ENCODE data around the gene RPL39L.
A peak's percentile ranks its signal among the peaks of the same experiment; 100 is the strongest.
"Not testable (repeated sequence)": the region's sequence is repeated elsewhere in the genome, so short reads cannot be mapped to it uniquely, and the experiment has no call there.

The RPL39L gene

DNA sequence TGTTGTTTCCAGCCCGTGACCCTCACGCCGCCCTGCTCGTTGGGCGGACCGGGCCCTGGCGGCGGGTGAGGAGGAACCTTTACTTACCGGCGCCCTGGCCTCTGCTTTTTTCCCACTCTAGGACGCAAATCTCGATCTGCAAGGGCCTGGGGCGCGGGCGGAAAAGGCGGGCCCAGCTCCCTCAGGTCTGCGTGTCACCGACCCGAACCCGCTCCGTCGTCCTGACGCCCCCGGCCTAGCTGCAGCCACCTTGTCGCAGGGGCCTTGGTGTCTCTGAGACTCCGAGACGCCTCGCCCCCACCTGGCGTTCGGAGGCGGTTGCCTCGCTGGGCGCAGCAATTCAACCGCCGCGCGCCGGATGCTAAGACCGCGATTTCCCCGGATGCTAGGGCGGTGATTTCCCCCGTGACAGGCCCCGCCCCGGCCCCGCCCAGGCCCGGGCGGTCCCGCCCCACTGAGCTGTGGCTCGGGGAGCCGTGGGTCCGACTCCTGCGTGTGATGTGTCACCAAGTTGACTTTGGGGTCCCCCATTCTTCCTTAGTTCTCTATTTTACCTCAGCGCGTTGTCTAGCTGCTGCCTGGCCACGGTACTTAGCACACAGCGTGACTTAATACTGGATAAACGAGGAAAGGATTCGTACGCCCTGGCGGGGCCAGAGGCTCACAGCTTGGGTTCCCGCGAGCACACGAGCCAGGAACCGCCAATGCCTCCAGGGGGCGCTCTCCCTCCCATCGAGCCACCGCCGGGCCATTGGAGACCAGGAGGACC, at the start of gene RPL39L:
TSS of gene RPL39L (minus strand) at position 371 of the 769 bp plus-strand sequence. CDS start 18,196 bp downstream, outside the sequence.
- peak; percentile 65 for DNase-seq (ENCODE audit: low read depth)

DNA sequence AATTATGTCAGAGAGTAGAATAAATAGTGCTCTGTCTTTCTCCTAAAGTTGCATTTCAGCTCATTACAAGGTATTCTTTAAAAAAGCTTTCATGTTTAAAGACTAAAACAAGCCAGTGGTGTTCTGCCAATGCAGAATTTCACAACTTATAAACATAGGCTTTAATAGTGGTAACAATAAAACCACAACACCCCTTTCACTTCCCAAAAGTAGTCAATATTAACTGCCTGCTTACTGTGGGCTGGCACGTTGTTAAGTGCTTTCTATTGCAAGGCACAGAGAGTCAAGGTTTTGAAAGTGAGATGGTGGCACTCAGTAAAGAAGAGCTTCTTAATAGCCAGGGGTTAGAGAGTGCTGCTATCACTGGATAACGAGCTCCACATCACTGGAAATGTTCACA, 49.6 kb upstream of the RPL39L start:
- no peak for DNase-seq (ENCODE audit: low read depth)

DNA sequence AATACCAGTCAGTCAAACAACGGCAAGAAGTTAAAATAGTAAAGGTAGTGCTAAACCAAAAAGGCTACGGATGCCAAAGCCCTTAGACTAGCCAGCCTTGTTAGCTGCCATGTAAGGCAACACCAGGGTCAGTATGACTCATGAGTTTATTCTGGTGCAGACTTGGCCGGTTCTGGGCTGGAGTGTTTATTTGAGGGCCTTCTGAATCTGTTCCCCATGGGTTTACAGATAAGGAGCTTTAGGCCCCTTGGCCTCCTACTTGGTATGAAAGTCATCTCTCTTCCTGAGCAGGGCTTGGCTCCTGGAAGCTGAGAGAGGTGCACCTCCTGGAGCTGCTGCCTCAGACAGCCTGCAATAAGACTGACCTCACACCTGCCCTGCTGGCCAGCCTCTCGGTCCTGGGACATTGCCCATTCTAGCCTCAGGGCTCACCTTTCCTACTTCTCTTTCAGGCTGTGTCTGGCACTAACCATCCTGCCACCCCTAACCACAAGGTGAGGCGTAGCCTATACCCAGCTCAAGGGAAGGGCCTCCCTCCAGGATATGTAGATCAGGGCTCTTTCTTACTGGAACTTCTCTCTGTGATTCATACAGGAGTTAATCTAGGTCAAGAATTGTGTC, 47.6 kb upstream of the RPL39L start:
- DNase-seq (ENCODE audit: low read depth) = peak; percentile 83

DNA sequence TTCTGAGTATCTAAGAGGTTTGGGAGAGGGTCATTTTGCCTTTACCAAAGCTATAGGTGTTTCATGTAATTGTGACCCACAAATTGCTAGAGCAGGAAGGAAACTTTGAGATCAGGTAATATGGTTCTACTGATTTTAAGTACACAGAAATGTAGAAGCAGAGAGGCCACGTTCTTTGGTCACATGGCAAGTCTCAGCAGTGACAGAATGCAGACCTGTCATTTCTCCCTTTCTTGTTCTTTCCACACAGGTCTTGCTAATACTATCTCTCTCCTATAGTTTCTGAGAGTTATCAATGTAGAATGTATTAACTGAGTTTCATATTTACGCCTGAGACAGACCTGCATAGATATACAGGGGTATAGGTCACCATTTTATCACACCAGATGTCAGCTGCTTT, 47.1 kb upstream of the RPL39L start:
- no peak for DNase-seq (ENCODE audit: low read depth)

DNA sequence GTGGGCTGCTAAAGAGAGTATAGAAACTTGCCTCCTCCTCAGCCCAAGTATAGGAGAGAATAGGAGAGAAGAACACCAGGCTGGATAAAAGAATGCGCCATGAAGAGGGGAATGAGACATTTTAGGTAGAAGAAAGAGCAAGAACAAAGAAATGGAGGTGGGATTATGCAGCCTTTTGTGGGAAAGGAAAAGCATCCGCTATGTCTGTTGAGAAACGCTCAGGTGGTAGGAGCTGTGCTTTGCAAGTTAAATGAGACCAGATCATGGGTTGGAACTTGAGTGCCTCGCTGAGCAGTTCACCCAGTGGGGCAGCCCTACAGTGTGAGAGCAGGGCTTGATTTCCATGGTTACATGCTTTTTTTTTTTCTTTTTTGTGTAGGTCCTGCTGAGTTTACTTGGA, 46.5 kb upstream of the RPL39L start:
- DNase-seq (ENCODE audit: low read depth) = no peak

DNA sequence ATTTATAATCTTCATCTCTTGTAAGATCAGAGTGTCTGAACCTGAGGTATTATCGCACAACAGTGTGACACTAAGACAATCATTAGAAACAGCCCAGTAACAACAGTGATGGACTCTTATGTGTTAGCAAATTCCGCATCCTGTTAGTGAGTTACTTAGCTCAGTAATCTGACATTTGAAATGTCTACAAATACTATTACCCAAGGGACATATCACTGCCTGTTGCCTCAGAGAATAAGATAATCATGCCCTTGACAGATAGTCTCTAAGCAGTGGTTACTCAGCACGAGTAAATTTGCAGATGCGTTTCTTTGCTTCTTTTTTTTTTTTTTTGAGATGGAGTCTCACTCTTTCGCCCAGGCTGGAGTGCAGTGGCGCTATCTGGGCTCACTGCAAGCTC, 44.6 kb upstream of the RPL39L start:
- no peak for DNase-seq (ENCODE audit: low read depth)

DNA sequence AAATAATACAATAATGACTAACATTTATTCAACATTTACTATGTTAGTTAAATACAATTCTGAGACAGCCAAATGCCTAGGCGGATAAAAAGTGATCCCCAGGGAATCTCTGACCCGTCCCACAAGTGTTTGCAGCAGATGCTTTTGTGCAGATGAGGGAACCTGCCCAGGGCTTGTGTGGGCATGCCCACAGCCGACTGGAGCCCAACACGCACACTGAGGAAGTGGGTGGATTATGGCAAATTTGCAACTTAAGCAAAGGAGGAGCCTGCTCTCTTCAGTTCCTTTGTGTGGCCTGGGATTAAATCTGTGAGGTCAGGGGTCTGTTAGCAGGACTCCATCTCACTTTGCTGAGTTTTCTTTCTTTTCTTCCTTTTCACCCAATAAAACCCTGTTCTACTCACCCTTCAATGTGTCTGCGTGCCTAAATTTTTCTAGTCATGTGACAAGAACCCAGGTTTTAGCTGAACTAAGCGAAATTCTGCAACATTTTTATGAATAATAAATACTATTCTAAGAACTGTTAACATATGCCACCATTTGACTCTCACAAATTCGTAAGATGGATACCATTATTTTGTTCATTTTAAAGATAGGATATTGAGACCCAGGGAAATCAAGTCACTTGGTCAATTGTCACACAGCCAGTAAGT, 44.0 kb upstream of the RPL39L start:
- DNase-seq (ENCODE audit: low read depth) = no peak

DNA sequence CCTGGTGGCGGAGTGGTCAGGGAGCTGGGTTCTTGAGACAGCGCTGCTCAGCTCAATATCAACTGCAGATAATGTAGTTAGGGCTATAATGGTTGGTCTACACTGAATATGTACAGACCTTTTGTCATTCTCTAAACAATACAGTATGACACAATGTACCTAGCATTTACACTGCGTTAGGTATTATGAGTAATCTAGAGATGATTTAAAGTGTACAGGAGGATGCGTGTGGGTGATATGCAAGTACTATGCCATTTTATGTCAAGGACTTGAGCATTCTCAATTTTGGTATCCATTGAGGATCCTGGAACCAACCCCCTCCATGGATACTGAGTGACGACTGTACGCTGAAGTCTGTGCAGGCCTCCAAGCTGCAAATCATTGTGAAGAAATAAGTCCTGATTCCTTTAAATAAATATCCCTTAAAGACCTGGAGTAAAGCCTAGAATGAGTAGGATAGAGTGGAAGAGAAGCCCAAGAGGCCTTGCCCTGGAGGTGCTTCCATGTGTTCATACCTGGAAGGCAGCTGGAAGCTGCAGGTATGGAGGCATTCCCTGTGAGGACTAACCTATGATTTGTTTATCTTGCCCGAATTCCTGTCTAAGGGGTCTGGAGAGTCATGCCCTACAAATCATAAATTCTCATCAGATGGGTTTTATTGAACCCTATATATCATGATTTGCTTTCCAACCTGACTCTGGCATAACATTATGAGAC, 42.3 kb upstream of the RPL39L start:
- no peak for DNase-seq (ENCODE audit: low read depth)

DNA sequence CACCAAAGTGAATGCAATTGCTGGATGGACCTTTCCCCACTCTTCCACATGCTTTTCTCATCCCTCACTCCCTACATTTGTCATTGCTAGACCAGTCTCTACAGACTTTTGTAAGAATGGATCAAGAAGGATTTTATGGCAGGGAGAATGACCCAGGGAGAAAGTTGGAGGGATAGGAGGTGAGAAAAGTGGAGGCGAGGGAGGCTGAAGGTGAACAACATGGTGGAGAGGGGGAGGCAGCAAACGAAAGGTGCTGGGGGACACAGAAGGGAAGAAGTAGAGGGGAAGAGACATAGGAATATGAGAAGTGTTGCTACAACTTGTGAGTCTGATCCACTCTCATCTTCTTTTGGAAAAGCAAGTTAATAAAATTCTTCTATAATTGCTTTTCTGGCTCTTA, 33.6 kb upstream of the RPL39L start:
- DNase-seq (ENCODE audit: low read depth) = no peak

DNA sequence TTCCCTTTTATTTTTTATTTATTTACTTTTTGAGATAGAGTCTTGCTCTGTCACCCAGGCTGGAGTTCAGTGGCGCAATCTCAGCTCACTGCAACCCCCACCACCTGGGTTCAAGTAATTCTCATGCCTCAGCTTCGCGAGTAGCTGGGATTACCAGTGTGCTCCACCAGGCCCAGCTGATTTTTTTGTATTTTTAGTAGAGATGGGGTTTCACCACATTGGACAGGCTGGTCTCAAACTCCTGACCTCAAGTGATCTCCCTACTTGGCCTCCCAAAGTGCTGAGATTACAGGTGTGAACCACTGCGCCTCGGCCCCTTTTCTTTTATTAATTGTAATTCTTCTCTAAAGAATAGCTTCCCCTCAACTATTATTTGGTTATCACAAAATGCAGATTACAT, 31.6 kb upstream of the RPL39L start:
- not testable (repeated sequence) for DNase-seq (ENCODE audit: low read depth)

DNA sequence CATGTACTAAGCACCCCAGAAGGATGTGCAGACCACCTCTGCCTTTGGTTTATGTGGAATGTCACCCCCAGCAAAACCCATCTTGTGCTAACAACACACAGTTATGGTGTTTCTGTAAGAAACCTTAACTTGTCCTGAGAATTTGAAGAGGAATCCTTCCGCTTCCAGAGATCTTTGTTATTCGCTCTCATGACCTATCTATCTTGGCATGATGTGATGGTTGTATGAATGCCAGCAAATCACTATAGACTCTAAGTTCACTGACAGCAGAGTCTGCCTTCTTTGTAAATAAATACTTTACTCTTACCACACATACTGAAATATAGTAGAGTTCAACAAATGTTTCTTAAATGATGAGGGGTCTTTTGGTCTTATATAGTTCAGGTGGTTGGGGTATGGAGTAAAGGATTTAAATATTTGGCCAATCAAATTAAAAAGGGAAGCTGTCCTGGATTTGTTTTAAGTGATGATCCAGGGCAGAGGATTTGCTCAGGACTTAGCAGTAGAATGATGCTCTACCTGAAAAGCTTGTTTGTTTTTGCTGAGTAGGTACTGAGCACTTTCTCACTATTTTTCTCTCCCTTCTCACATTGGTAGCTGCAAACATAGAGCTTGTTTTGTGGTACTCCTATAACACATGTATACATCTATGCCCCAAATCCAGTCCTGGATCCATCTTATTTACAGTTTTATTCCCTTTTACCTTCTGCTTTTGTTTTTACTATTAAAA, 30.1 kb upstream of the RPL39L start:
- DNase-seq (ENCODE audit: low read depth) = no peak

DNA sequence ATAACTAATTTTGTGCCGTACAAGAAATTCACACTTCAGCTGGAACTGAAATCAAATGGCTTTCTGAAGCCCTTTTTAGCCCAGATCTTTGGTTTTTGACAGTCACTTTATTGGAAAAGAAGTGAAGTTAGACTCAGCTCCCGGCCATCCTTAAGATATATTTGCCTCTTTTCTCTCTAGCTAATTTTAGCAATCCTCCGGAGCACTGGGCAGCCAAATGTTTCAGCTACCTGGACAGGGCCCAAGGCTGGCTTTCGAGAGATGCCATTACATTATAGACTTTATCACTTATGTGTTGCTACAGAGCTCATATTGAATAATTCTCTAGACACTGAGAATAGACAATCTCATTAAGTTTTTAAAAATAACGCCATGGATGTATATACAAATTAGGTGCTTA, 28.5 kb upstream of the RPL39L start:
- no peak for DNase-seq (ENCODE audit: low read depth)

DNA sequence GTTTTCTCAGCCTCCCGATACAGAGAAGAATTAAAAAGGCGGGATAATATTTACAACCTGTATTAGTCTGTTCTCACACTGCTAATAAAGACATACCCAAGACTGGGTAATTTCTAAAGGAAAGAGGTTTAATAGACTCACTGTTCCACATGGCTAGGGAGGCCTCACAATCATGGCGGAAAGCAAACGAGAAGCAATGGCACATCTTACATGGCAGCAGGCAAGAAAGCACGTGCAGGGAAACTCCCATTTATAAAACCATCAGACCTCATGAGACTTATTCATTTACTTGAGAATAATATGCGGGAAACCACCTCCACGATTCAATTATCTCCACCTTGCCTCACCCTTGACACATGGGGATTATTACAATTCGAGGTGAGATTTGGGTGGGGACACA, 27.5 kb upstream of the RPL39L start:
- DNase-seq (ENCODE audit: low read depth) = no peak

DNA sequence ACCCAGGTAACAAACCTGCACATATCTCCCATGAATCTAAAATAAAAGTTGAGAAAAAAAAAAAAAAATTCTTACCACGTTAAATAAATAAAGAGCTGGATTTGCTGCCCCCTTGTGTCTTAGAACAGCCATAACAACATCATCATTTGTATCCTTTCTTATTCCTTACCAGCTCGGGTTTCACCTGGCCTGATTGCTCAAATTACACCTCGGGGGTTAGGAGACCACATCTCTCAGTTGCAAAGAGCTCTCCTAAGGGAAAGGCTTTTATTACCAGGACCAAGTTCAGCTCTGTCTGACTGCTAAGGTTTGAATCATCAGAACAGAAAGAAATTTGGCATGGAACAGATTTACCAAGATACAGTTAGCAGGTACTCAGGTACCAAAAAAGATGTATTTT, 25.8 kb upstream of the RPL39L start:
- no peak for DNase-seq (ENCODE audit: low read depth)

DNA sequence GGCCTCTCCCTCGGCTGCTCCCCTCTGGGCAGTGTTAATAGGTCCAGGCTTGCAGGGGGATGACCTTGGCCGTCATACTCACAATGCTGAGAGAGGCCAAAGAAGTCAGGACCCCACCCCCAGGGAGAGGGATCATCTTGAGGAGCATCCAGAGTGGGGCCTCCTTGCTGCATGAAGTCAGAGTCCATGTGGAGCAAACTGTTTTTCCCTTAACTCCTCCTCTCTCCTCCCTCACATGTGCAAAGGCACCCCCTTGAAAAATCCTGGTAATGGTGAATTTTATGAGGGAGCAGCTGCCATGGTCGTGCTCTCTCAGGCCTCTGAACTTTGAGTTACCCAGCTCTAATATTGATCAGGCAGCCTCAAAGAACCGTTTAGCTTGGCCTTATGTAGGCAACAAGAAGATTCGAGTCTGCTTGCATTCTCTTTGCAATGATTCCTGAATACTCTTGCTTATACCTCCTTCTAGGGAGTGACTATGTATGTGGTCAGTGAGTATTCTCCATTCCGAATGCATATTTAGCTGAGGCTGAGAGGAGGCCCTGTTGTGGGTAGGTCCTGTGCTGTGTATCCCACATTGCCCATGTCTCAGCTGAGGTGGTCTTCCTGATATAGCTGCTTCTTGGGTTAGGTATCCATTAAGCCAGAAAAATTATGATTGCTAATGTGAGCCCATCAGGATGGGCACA, 23.1 kb upstream of the RPL39L start:
- no peak for DNase-seq (ENCODE audit: low read depth)

DNA sequence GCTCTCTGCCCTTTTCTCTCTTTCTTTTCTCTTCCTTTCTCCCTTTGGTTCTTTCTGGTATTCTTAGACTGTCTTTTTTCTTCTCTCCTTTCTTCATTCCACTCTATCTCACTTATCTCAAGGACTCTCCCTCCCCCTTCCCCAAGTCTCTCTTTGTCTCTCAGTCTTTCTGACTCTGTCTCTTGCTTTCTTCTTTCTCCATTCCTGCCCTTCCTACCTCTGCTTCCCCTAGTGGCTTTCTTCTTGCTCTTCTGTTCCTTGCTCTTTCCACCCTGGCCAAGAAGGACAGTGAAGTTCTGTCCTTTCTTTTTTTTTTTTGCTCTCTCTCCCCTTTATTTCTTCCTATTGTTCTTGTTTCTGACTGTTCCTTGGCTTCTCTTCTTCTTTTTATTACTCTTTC, 22.3 kb upstream of the RPL39L start:
- no peak for DNase-seq (ENCODE audit: low read depth)

DNA sequence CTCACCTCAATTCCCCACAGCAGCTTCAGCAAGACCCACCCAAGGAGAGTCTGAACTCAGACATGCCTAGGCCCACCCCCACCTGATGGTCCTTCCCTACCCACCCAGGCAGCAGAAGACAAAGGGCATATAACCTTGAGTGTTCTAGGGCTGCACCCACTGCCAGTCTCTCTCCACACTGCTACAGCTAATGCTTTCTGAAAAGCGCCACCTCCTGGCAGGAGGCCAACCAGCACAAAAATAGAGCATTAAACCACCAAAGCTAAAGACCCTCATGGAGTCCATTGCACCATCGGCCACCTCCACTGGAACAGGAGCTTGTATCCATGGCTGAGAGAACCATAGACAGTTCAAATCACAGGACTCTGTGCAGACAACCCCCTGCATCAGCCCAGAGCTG, 11.3 kb upstream of the RPL39L start:
- DNase-seq (ENCODE audit: low read depth) = no peak

DNA sequence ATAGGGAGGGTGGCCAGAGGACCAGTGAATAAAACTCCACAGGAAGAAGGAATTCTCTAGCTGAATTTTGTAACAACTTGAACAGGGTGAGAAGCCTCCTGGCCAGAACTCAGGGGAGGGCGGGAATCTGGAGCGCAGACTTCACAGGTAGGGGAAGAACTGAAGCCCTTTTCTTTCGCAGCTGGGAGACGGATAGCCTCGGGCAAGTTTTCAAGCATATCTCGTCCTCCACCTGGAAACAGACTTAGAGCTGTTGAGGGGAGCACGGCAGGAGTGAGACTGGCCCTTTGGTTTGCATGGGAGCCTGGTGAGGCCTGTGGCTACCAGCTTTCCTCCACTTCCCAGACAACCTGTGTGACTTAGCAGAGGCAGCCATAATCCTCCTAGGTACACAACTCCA, 10.9 kb upstream of the RPL39L start:
- DNase-seq (ENCODE audit: low read depth) = no peak

DNA sequence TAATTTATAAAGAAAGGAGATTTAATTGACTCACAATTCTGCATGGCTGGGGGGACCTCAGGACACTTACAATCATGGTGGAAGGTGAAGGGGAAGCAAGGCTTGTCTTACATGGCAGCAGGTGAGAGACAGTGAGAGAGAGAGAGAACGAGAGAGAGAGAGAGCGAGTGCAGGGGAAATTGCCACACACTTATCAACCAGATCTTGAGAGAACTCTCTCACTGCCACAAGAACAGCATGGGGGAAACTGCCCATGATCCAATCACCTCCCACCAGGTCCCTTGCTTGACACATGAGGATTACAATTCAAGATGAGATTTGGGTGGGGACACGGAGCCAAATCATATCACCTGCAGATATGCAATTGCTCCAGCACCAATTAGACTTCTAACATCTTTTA, 7.1 kb upstream of the RPL39L start:
- DNase-seq (ENCODE audit: low read depth) = no peak

DNA sequence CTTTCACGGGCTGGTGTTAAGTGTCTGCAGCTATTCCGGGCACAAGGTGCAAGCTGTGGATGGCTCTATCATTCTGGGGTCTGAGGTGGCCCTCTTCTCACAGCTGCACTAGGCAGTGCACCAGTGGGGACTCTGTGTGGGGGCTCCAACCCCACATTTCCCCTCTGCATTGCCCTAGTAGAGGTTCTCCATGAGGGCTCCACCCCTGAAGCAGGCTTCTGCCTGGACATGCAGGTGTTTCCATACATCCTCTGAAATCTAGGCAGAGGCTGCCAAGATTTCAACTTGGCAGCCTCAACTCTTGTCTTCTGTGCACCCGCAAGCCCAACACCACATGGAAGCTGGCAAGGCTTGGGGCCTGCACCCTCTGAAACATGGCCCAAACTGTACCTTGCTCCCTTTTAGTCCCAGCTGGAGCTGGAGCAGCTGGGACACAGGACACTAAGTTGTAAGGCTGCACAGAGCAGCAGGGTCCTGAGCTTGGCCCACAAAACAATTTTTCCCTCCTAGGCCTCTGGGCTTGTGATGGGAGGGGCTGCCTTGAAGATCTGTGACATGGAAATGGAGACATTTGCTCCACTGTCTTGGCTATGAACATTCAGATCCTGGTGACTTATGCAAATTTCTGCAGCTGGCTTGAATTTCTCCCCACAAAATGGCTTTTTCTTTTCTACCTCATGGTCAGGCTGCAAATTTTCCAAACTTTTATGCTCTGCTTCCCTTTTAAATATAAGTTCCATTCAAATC, 6.0 kb upstream of the RPL39L start:
- no peak for DNase-seq (ENCODE audit: low read depth)

DNA sequence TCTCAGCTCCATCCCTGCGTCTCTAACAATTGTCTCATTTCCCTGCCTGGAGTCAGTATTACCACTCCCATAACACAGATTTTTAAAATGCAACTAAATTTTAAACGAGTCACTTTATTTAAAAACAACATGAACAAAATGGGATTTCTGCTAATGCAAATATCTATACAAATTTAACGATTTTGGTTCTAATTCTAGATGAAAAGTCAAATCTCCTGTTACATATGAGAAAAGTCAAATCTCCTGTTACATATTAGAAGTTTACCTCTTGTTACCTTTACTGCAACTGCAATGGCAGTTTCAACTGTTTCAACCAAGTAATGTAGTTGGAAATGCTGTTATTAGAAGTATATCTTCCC, 578 bp upstream of the RPL39L start:
- no peak for DNase-seq (ENCODE audit: low read depth)
